GM23338 (cell line): Measurements from ENCODE around the gene TNFAIP8L1. TPM values are rescaled to one million over a fixed set of nuclear protein-coding genes. Genes with fewer than 3 reads are reported as not detected.

Experiments
- ATAC-seq: fragments of 200-7000 bp; cut with Tn5 transposase; 3 replicates; pipeline ENCODE4 v1.9.1; 2020
- DNase-seq: peaks from one replicate; pipeline ENCODE4 v3.0.0-alpha.2; 2015; ENCODE audit warnings: low spot score
- H2AFZ ChIP-seq: fragments of 200-600 bp; sonication (generic); 2 replicates; pipeline ENCODE4 v1.8.0; 2016; ENCODE audit warnings: antibody characterized with exemption, mild to moderate bottlenecking, moderate library complexity
- H3F3A ChIP-seq: fragments of 200-600 bp; sonication (generic); replicated peaks from 2 replicates; pipeline ENCODE4 v1.8.0; 2017; ENCODE audit warnings: antibody characterized with exemption, mixed run types, low read depth
- H3K27ac ChIP-seq: fragments of 200-600 bp; sonication (generic); 2 replicates; pipeline ENCODE4 v1.6.1; 2016; ENCODE audit warnings: low read depth
- H3K27me3 ChIP-seq: fragments of 200-600 bp; sonication (generic); 2 replicates; pipeline ENCODE4 v1.8.0; 2016; ENCODE audit warnings: mild to moderate bottlenecking, mixed run types, moderate library complexity; ENCODE audit not compliant: insufficient read depth
- H3K36me3 ChIP-seq: fragments of 200-600 bp; sonication (generic); 2 replicates; pipeline ENCODE4 v1.8.0; 2016; ENCODE audit warnings: mild to moderate bottlenecking; ENCODE audit not compliant: insufficient read depth
- H3K4me1 ChIP-seq: fragments of 200-600 bp; sonication (generic); 2 replicates; pipeline ENCODE4 v1.8.0; 2016; ENCODE audit warnings: mild to moderate bottlenecking, moderate library complexity; ENCODE audit not compliant: insufficient read depth
- H3K4me2 ChIP-seq: fragments of 200-600 bp; sonication (generic); 2 replicates; pipeline ENCODE4 v1.7.1; 2017; ENCODE audit warnings: mixed run types
- H3K4me3 ChIP-seq: fragments of 200-600 bp; sonication (generic); 2 replicates; pipeline ENCODE4 v1.6.1; 2016; ENCODE audit warnings: mixed run types
- H3K79me2 ChIP-seq: fragments of 200-600 bp; sonication (generic); replicated peaks from 2 replicates; pipeline ENCODE4 v1.8.0; 2017; ENCODE audit warnings: mild to moderate bottlenecking; ENCODE audit not compliant: insufficient read depth
- H3K9me2 ChIP-seq: fragments of 200-600 bp; sonication (generic); 2 replicates; pipeline ENCODE4 v1.8.0; 2017; ENCODE audit not compliant: insufficient read depth
- H4K20me1 ChIP-seq: fragments of 200-600 bp; sonication (generic); replicated peaks from 2 replicates; pipeline ENCODE4 v1.8.0; 2017; ENCODE audit warnings: mild to moderate bottlenecking; ENCODE audit not compliant: insufficient read depth
- H3K27ac Mint-ChIP-seq: 2 replicates; pipeline ENCODE4 v1.8.0; 2020; ENCODE audit warnings: inconsistent platforms, mild to moderate bottlenecking, moderate library complexity, mixed read lengths
- H3K27me3 Mint-ChIP-seq: 3 replicates; pipeline ENCODE4 v1.8.0; 2022; ENCODE audit warnings: low read depth, mild to moderate bottlenecking, moderate library complexity, mixed read lengths, inconsistent platforms; ENCODE audit not compliant: insufficient read depth, poor library complexity
- H3K36me3 Mint-ChIP-seq: 3 replicates; pipeline ENCODE4 v1.8.0; 2021; ENCODE audit warnings: low read depth, mild to moderate bottlenecking, inconsistent platforms, moderate library complexity, mixed read lengths
- H3K4me1 Mint-ChIP-seq: 3 replicates; pipeline ENCODE4 v1.8.0; 2020; ENCODE audit warnings: mild to moderate bottlenecking, inconsistent platforms, mixed read lengths
- H3K4me3 Mint-ChIP-seq: 3 replicates; pipeline ENCODE4 v1.8.0; 2021; ENCODE audit warnings: moderate library complexity, mild to moderate bottlenecking, inconsistent platforms, mixed read lengths
- H3K9me3 Mint-ChIP-seq: 3 replicates; pipeline ENCODE4 v1.8.0; 2020; ENCODE audit warnings: moderate library complexity, mild to moderate bottlenecking, inconsistent platforms, mixed read lengths
- CTCF ChIP-seq, 2 experiments: fragments of 200-600 bp in 1 of 2; sonication (generic) in 1 of 2; conservative IDR thresholded peaks; 2 replicates each; pipeline versions ENCODE4 v1.5.1 to v1.6.1; 2016 to 2017; ENCODE audit warnings: antibody characterized with exemption in 2 of 2, low read depth in 2 of 2, mild to moderate bottlenecking in 2 of 2, moderate library complexity in 1 of 2
- ETS1 ChIP-seq: IDR thresholded peaks from 2 replicates; pipeline ENCODE4 v1.6.1; 2016; ENCODE audit warnings: antibody characterized with exemption
- EZH2 ChIP-seq: fragments of 200-600 bp; sonication (generic); IDR thresholded peaks from one replicate; pipeline ENCODE4 v1.8.0; 2017; ENCODE audit warnings: antibody characterized with exemption, mild to moderate bottlenecking, low read depth; ENCODE audit not compliant: unreplicated experiment
- JUNB ChIP-seq: IDR thresholded peaks from one replicate; pipeline ENCODE4 v1.6.1; 2016; ENCODE audit warnings: antibody characterized with exemption; ENCODE audit not compliant: unreplicated experiment
- POLR2AphosphoS5 ChIP-seq: IDR thresholded peaks from 2 replicates; pipeline ENCODE4 v1.6.1; 2016; ENCODE audit warnings: antibody characterized with exemption, low read depth
- STAT1 ChIP-seq: IDR thresholded peaks from one replicate; pipeline ENCODE4 v1.6.1; 2016; ENCODE audit warnings: antibody characterized with exemption; ENCODE audit not compliant: unreplicated experiment
- ZNF114 ChIP-seq: fragments of 250-450 bp; sonication (Bioruptor Pico); IDR thresholded peaks from 2 replicates; pipeline ENCODE4 v1.5.0; 2020; ENCODE audit warnings: mild to moderate bottlenecking, moderate library complexity
- ZNF331 ChIP-seq: fragments of 250-450 bp; sonication (Bioruptor Pico); IDR thresholded peaks from 2 replicates; pipeline ENCODE4 v1.5.0; 2020; ENCODE audit warnings: low read depth, mild to moderate bottlenecking, moderate library complexity
- polyA plus RNA-seq: library from polyadenylated mRNA; unstranded; fragments of >200 nt; fragmentation: Nextera tagmentation; extraction: Ambion mirVana; gene quantifications from 2 replicates; pipeline ENCODE4 v1.2.1, GENCODE V29; 2016
- total RNA-seq: library from RNA; depleted of rRNA; stranded (reverse); fragments of >200 nt; shearing (Covaris generic); gene quantifications from 2 replicates; pipeline ENCODE4 v1.2.3, GENCODE V29; 2014

TNFAIP8L1 gene
- total and polyA plus RNA-seq, 2 experiments from 2014 or later: 2.7 to 4.1 TPM

GRCh38 chr19:4620675-4621074 is 18.6 kb upstream of the TNFAIP8L1 start:
- Mint-ChIP-seq H3K36me3 (no peaks in the 10 kb centered on the region), H3K27me3 (peaks cover 12% of the 10 kb centered on the region), H3K4me3 (no peak overlapping the region; the same call in 2 of the 3 replicates), H3K9me3 (no peaks in the 10 kb centered on the region), H3K27ac (no peak overlapping the region), H3K4me1 (peaks cover 7% of the 10 kb centered on the region; the same call in 1 of the 3 replicates)
- Histone ChIP-seq H3K27ac (no peak overlapping the region), H3K27me3 (no peaks in the 10 kb centered on the region), H3K4me3 (no peak overlapping the region), H3K79me2 (no peaks in the 10 kb centered on the region), H3K4me1 (no peaks in the 10 kb centered on the region; the same call in 1 of the 2 replicates), H3F3A (no peaks in the 10 kb centered on the region), H4K20me1 (no peaks in the 10 kb centered on the region), H2AFZ (no peak overlapping the region), H3K9me2 (no peaks in the 10 kb centered on the region), H3K36me3 (no peaks in the 10 kb centered on the region), H3K4me2 (no peak overlapping the region)
- no peak for ATAC-seq
- no peak for TF ChIP-seq JUNB
- DNase-seq: no peak

GRCh38 chr19:4622695-4623421 is 16.5 kb upstream of the TNFAIP8L1 start:
- DNase-seq: peak; percentile 62
- Histone ChIP-seq H2AFZ (no peak overlapping the region), H3K4me3 (no peak overlapping the region), H3F3A (no peaks in the 10 kb centered on the region), H3K9me2 (no peaks in the 10 kb centered on the region), H3K36me3 (no peaks in the 10 kb centered on the region), H3K79me2 (no peaks in the 10 kb centered on the region), H3K27ac (no peak overlapping the region), H3K4me2 (peak overlapping the region; percentile 31; the same call in 1 of the 2 replicates), H3K4me1 (no peaks in the 10 kb centered on the region; the same call in 1 of the 2 replicates), H3K27me3 (no peaks in the 10 kb centered on the region), H4K20me1 (no peaks in the 10 kb centered on the region)
- TF ChIP-seq CTCF (conservative IDR thresholded peaks at IDR 0.05; ENCODE audit: low read depth in 2 of 2) (peak in 1 of 2 experiments; percentile 3; a peak in 1 of 4 replicates), POLR2AphosphoS5 (no peak)
- ATAC-seq: peak; percentile 83
- Mint-ChIP-seq H3K9me3 (no peaks in the 10 kb centered on the region), H3K27me3 (peaks cover 12% of the 10 kb centered on the region), H3K27ac (no peak overlapping the region), H3K36me3 (no peaks in the 10 kb centered on the region), H3K4me1 (peaks cover 7% of the 10 kb centered on the region; the same call in 1 of the 3 replicates), H3K4me3 (no peak overlapping the region)

GRCh38 chr19:4624301-4624700 is 15.0 kb upstream of the TNFAIP8L1 start:
- Histone ChIP-seq H3K27me3 (no peaks in the 10 kb centered on the region), H3K9me2 (no peaks in the 10 kb centered on the region), H3K79me2 (no peaks in the 10 kb centered on the region), H3K27ac (no peak overlapping the region), H3K4me3 (no peak overlapping the region), H4K20me1 (no peaks in the 10 kb centered on the region), H3F3A (no peaks in the 10 kb centered on the region), H3K36me3 (no peaks in the 10 kb centered on the region), H2AFZ (no peak overlapping the region), H3K4me2 (no peak overlapping the region), H3K4me1 (no peaks in the 10 kb centered on the region; the same call in 1 of the 2 replicates)
- H3K27me3 Mint-ChIP-seq: peaks cover 7% of the 10 kb centered on the region
- no peaks in the 10 kb centered on the region for H3K36me3 Mint-ChIP-seq
- no peak for ATAC-seq
- no peaks in the 10 kb centered on the region for H3K9me3 Mint-ChIP-seq
- no peak overlapping the region for H3K27ac Mint-ChIP-seq
- no peak for DNase-seq
- H3K4me1 Mint-ChIP-seq: peaks cover 7% of the 10 kb centered on the region; the same call in 1 of the 3 replicates
- no peak overlapping the region for H3K4me3 Mint-ChIP-seq
- TF ChIP-seq EZH2 (no peak), STAT1 (no peak), ZNF331 (CRISPR knock-in tag) (no peak), ZNF114 (CRISPR knock-in tag) (no peak), CTCF (conservative IDR thresholded peaks at IDR 0.05; ENCODE audit: low read depth in 2 of 2) (no peak), ETS1 (no peak)
